ENCODE results near the gene BTBD17. TPM values are rescaled to one million over a fixed set of nuclear protein-coding genes. Genes with fewer than 3 reads are reported as not detected.

Gene BTBD17
- total RNA-seq, 1 donor from 2014 or later, result not detected

GRCh38 chr17:74330446-74330845 is 31.2 kb downstream of the BTBD17 start:
- DNase-seq (ENCODE audit: low read depth) (no peak), FAIRE-seq (no peak)
- TF ChIP-seq EZH2 (IDR thresholded peaks at IDR 0.05; ENCODE audit: insufficient read depth, low read length), result no peak
- TF ChIP-seq, protein P1, sequence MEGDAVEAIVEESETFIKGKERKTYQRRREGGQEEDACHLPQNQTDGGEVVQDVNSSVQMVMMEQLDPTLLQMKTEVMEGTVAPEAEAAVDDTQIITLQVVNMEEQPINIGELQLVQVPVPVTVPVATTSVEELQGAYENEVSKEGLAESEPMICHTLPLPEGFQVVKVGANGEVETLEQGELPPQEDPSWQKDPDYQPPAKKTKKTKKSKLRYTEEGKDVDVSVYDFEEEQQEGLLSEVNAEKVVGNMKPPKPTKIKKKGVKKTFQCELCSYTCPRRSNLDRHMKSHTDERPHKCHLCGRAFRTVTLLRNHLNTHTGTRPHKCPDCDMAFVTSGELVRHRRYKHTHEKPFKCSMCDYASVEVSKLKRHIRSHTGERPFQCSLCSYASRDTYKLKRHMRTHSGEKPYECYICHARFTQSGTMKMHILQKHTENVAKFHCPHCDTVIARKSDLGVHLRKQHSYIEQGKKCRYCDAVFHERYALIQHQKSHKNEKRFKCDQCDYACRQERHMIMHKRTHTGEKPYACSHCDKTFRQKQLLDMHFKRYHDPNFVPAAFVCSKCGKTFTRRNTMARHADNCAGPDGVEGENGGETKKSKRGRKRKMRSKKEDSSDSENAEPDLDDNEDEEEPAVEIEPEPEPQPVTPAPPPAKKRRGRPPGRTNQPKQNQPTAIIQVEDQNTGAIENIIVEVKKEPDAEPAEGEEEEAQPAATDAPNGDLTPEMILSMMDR (IDR thresholded peaks at IDR 0.05; ENCODE audit: insufficient read depth, low read depth, low read length), result no peak
- no peak overlapping the region for H3K4me3 ChIP-seq (ENCODE audit: insufficient read depth, low read depth, low read length)
- no peak overlapping the region for H2AFZ ChIP-seq (ENCODE audit: low read depth, low read length)
- Mint-ChIP-seq H3K27ac (ENCODE audit: unreplicated experiment) (no peak overlapping the region), H3K4me3 (ENCODE audit: unreplicated experiment) (no peak overlapping the region), H3K4me1 (ENCODE audit: low read depth, unreplicated experiment) (no peaks in the 10 kb centered on the region), H3K9me3 (ENCODE audit: unreplicated experiment) (no peaks in the 10 kb centered on the region), H3K27me3 (ENCODE audit: low read depth, unreplicated experiment) (peaks cover 51% of the 10 kb centered on the region), H3K36me3 (ENCODE audit: low read depth, unreplicated experiment) (peaks cover 2% of the 10 kb centered on the region)
- H3K9me3 ChIP-seq (ENCODE audit: insufficient read depth, low read depth, low read length), result peaks cover 5% of the 10 kb centered on the region
- peaks cover 14% of the 10 kb centered on the region for H3K27me3 ChIP-seq (ENCODE audit: insufficient read depth, low read length)
- H3K4me2 ChIP-seq (ENCODE audit: low read length), result no peak overlapping the region
- H3K27ac ChIP-seq (ENCODE audit: low read depth, low read length), result no peak overlapping the region
- no peaks in the 10 kb centered on the region for H3K36me3 ChIP-seq (ENCODE audit: insufficient read depth, low read length)
- H3K4me1 ChIP-seq (ENCODE audit: insufficient read depth, low read length), result no peaks in the 10 kb centered on the region
- no peaks in the 10 kb centered on the region for H3K79me2 ChIP-seq (ENCODE audit: insufficient read depth, low read length)
- H3K9ac ChIP-seq (ENCODE audit: low read length), result no peak overlapping the region
- H4K20me1 ChIP-seq (ENCODE audit: insufficient read depth, low read length), result no peaks in the 10 kb centered on the region

DNA sequence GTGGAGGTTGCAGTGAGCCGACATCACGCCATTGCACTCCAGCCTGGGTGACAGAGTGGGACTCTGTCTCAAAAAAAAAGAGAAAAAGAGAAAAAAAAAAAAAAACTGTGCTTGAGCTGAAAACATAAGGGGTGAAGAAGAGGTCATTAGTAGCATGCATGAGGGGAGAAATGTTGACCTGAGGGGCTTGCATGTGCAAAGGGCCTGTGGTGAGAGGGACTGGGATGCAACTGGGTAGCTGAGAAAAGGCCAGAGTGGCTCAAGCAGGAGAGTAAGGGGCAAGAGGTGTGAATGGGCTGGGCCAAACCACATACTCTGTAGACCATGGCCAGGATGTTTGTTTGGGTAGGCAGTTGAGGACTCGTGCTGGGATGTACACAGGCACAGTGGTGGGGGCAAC is 32.3 kb downstream of the BTBD17 start:
- Mint-ChIP-seq H3K4me3 (ENCODE audit: unreplicated experiment) (no peak overlapping the region), H3K9me3 (ENCODE audit: unreplicated experiment) (no peaks in the 10 kb centered on the region), H3K27me3 (ENCODE audit: low read depth, unreplicated experiment) (peaks cover 59% of the 10 kb centered on the region), H3K4me1 (ENCODE audit: low read depth, unreplicated experiment) (no peaks in the 10 kb centered on the region), H3K27ac (ENCODE audit: unreplicated experiment) (no peak overlapping the region), H3K36me3 (ENCODE audit: low read depth, unreplicated experiment) (peaks cover 2% of the 10 kb centered on the region)
- no peaks in the 10 kb centered on the region for H4K20me1 ChIP-seq (ENCODE audit: insufficient read depth, low read length)
- TF ChIP-seq EZH2 (IDR thresholded peaks at IDR 0.05; ENCODE audit: insufficient read depth, low read length), result no peak
- TF ChIP-seq, protein P1 (IDR thresholded peaks at IDR 0.05; ENCODE audit: insufficient read depth, low read depth, low read length), result no peak
- H3K27ac ChIP-seq (ENCODE audit: low read depth, low read length), result no peak overlapping the region
- H3K4me2 ChIP-seq (ENCODE audit: low read length), result no peak overlapping the region
- FAIRE-seq (no peak), DNase-seq (ENCODE audit: low read depth) (no peak)
- H3K4me3 ChIP-seq (ENCODE audit: insufficient read depth, low read depth, low read length), result no peak overlapping the region
- H3K9ac ChIP-seq (ENCODE audit: low read length), result no peak overlapping the region
- peaks cover 4% of the 10 kb centered on the region for H3K9me3 ChIP-seq (ENCODE audit: insufficient read depth, low read depth, low read length)
- H3K79me2 ChIP-seq (ENCODE audit: insufficient read depth, low read length), result no peaks in the 10 kb centered on the region
- no peaks in the 10 kb centered on the region for H3K36me3 ChIP-seq (ENCODE audit: insufficient read depth, low read length)
- H2AFZ ChIP-seq (ENCODE audit: low read depth, low read length), result no peak overlapping the region
- peaks cover 19% of the 10 kb centered on the region for H3K27me3 ChIP-seq (ENCODE audit: insufficient read depth, low read length)
- H3K4me1 ChIP-seq (ENCODE audit: insufficient read depth, low read length), result no peaks in the 10 kb centered on the region

DNA sequence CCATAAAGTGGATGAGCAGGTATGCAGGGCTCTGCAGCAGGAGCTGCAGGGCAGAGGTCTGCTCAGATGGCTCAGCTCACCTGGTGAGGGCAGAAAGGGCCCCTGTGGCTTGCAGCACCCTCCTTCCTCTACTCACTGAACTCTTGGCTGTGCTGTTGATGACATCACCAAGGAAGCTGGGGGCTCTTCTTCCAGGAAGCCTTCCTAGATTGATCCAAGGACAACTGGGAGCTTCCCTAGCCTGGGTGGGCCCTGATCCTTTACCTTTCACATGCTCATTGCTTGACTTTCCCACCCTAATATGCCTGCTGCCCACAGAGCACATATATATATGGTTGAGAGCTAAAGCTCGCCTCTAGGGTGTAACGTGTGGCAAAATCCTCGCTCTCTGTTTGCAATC is 33.2 kb downstream of the BTBD17 start:
- Histone ChIP-seq H3K9me3 (ENCODE audit: insufficient read depth, low read depth, low read length) (no peaks in the 10 kb centered on the region), H3K27me3 (ENCODE audit: insufficient read depth, low read length) (peaks cover 19% of the 10 kb centered on the region), H3K9ac (ENCODE audit: low read length) (no peak overlapping the region), H4K20me1 (ENCODE audit: insufficient read depth, low read length) (no peaks in the 10 kb centered on the region), H3K79me2 (ENCODE audit: insufficient read depth, low read length) (no peaks in the 10 kb centered on the region), H2AFZ (ENCODE audit: low read depth, low read length) (no peak overlapping the region), H3K4me3 (ENCODE audit: insufficient read depth, low read depth, low read length) (no peak overlapping the region), H3K4me2 (ENCODE audit: low read length) (no peak overlapping the region), H3K27ac (ENCODE audit: low read depth, low read length) (no peak overlapping the region), H3K4me1 (ENCODE audit: insufficient read depth, low read length) (no peaks in the 10 kb centered on the region), H3K36me3 (ENCODE audit: insufficient read depth, low read length) (no peaks in the 10 kb centered on the region)
- Mint-ChIP-seq H3K27ac (ENCODE audit: unreplicated experiment) (no peak overlapping the region), H3K9me3 (ENCODE audit: unreplicated experiment) (no peaks in the 10 kb centered on the region), H3K36me3 (ENCODE audit: low read depth, unreplicated experiment) (peaks cover 2% of the 10 kb centered on the region), H3K27me3 (ENCODE audit: low read depth, unreplicated experiment) (peaks cover 63% of the 10 kb centered on the region), H3K4me3 (ENCODE audit: unreplicated experiment) (no peak overlapping the region), H3K4me1 (ENCODE audit: low read depth, unreplicated experiment) (no peaks in the 10 kb centered on the region)
- DNase-seq (ENCODE audit: low read depth) (no peak), FAIRE-seq (no peak)
- TF ChIP-seq, protein P1 (IDR thresholded peaks at IDR 0.05; ENCODE audit: insufficient read depth, low read depth, low read length), result no peak
- no peak for TF ChIP-seq EZH2 (IDR thresholded peaks at IDR 0.05; ENCODE audit: insufficient read depth, low read length)
